SH-SY5Y (cell line): ENCODE results near the gene PIN1.

ENCODE experiments used
- GATA2 ChIP-seq: IDR thresholded peaks from 2 replicates; pipeline ENCODE4 v1.6.1; 2011; ENCODE audit warnings: mild to moderate bottlenecking, low read depth, low read length
- GATA3 ChIP-seq: IDR thresholded peaks from 2 replicates; pipeline ENCODE4 v1.6.1; 2011; ENCODE audit warnings: low read depth, mild to moderate bottlenecking, low read length, moderate library complexity

Gene PIN1

GRCh38 chr19:9808855-9809824 lies 26.0 kb upstream of the PIN1 start:
- TF ChIP-seq GATA3 (no peak), GATA2 (no peak)

- TF ChIP-seq GATA3 (no peak), GATA2 (no peak)
Measured at GRCh38 chr19:9811139-9811538, 24.0 kb upstream of the PIN1 start.

- no peak for TF ChIP-seq GATA3
- no peak for TF ChIP-seq GATA2
Measured at GRCh38 chr19:9818175-9818733, 16.9 kb upstream of the PIN1 start.

- TF ChIP-seq GATA3 (no peak), GATA2 (no peak)
Measured at GRCh38 chr19:9818734-9819595, 16.2 kb upstream of the PIN1 start, which contains the start of gene FBXL12. TSS of gene FBXL12 (minus strand) at chr19:9819079. CDS start at chr19:9818813, 266 bp downstream.

- no peak for TF ChIP-seq GATA2
- no peak for TF ChIP-seq GATA3
Measured at GRCh38 chr19:9819596-9819909, 15.6 kb upstream of the PIN1 start.

GRCh38 chr19:9823816-9824215 lies 11.3 kb upstream of the PIN1 start:
- TF ChIP-seq GATA2 (no peak), GATA3 (no peak)

- no peak for TF ChIP-seq GATA3
- TF ChIP-seq GATA2: no peak; the same call in 1 of the 2 replicates
Measured at GRCh38 chr19:9827289-9828238, 7.6 kb upstream of the PIN1 start, which contains the start of gene UBL5. TSS of gene UBL5 (plus strand) at chr19:9827918. CDS start at chr19:9828338, 420 bp downstream.

GRCh38 chr19:9828551-9829063 lies 6.5 kb upstream of the PIN1 start:
- TF ChIP-seq GATA3 (no peak), GATA2 (no peak)

- TF ChIP-seq GATA2 (no peak), GATA3 (no peak)
Measured at GRCh38 chr19:9834307-9834725, 802 bp upstream of the PIN1 start.

- no peak for TF ChIP-seq GATA2
- TF ChIP-seq GATA3: no peak
Measured at GRCh38 chr19:9835507-9835949, 410 bp downstream of the PIN1 start.

- no peak for TF ChIP-seq GATA2
- TF ChIP-seq GATA3: no peak
Measured at GRCh38 chr19:9836021-9836420, 903 bp downstream of the PIN1 start.

GRCh38 chr19:9838324-9838723 lies 3.2 kb downstream of the PIN1 start:
- TF ChIP-seq GATA3: no peak
- no peak for TF ChIP-seq GATA2

GRCh38 chr19:9839415-9839814 lies 4.3 kb downstream of the PIN1 start:
- no peak for TF ChIP-seq GATA3
- TF ChIP-seq GATA2: no peak
